Stimulated activated CD4-positive, alpha-beta T cell treated with anti-CD3 and anti-CD28 coated beads, Interleukin-4, amount 100 ng/mL, for 1 hour (primary cell): ENCODE results near the gene SPI1.

Experiments used
- DNase-seq: peaks from one replicate; pipeline ENCODE4 v3.0.0-alpha.2; 2020

The SPI1 gene

GRCh38 chr11:47356129-47356997 is 22.0 kb downstream of the SPI1 start:
- DNase-seq, result no peak

GRCh38 chr11:47355283-47356128 is 22.8 kb downstream of the SPI1 start:
- DNase-seq, result no peak

- no peak for DNase-seq
These were observed 23.4 kb downstream of the SPI1 start for GRCh38 chr11:47354913-47355282.

GRCh38 chr11:47353978-47354774 is 24.2 kb downstream of the SPI1 start:
- no peak for DNase-seq

GRCh38 chr11:47352556-47352955 is 25.8 kb downstream of the SPI1 start, which contains the start of gene MYBPC3:
MYBPC3 (minus strand) TSS chr11:47352702; CDS start chr11:47352647, 55 bp downstream.
- DNase-seq, result no peak

- no peak for DNase-seq
These were observed 26.9 kb downstream of the SPI1 start for GRCh38 chr11:47351156-47352126.

GRCh38 chr11:47350315-47350714 is 28.0 kb downstream of the SPI1 start:
- DNase-seq, result no peak

GRCh38 chr11:47349521-47350095 is 28.7 kb downstream of the SPI1 start:
- DNase-seq, result no peak

- DNase-seq, result no peak
These were observed 29.5 kb downstream of the SPI1 start for GRCh38 chr11:47348859-47349258.

GRCh38 chr11:47348131-47348802 is 30.1 kb downstream of the SPI1 start:
- DNase-seq, result no peak

GRCh38 chr11:47347137-47347536 is 31.2 kb downstream of the SPI1 start:
- DNase-seq, result no peak

- DNase-seq, result no peak
These were observed 32.3 kb downstream of the SPI1 start for GRCh38 chr11:47345890-47346563.

- DNase-seq, result no peak
These were observed 35.5 kb downstream of the SPI1 start for GRCh38 chr11:47342854-47343253.

- DNase-seq, result no peak
These were observed 36.1 kb downstream of the SPI1 start for GRCh38 chr11:47342036-47342803.

GRCh38 chr11:47340980-47341775 is 37.2 kb downstream of the SPI1 start:
- DNase-seq, result no peak

- DNase-seq, result no peak
These were observed 38.3 kb downstream of the SPI1 start for GRCh38 chr11:47340010-47340409.

- DNase-seq, result no peak
These were observed 39.7 kb downstream of the SPI1 start for GRCh38 chr11:47338396-47339241.
